SK-N-SH treated with all-trans-retinoic acid at 6 μM for 48 hours (cell line): ENCODE measurements around the gene TWF2.

Source experiments
- TOX ChIP-seq: fragments of 250-450 bp; sonication (Bioruptor Pico); IDR thresholded peaks from 2 replicates; pipeline ENCODE4 v1.8.0; 2021; ENCODE audit warnings: mild to moderate bottlenecking, moderate library complexity, borderline replicate concordance
- TF ChIP-seq, protein P1 (sequence below): fragments of 250-450 bp; sonication (Bioruptor Pico); IDR thresholded peaks from 2 replicates; pipeline ENCODE4 v1.5.1; 2020; ENCODE audit warnings: low read depth, mild to moderate bottlenecking, moderate library complexity
- TF ChIP-seq, protein P2 (sequence below): fragments of 250-450 bp; sonication (Bioruptor Pico); IDR thresholded peaks from 2 replicates; pipeline ENCODE4 v1.8.0; 2020; ENCODE audit warnings: mild to moderate bottlenecking, moderate library complexity, borderline replicate concordance

- TF ChIP-seq, protein P1, sequence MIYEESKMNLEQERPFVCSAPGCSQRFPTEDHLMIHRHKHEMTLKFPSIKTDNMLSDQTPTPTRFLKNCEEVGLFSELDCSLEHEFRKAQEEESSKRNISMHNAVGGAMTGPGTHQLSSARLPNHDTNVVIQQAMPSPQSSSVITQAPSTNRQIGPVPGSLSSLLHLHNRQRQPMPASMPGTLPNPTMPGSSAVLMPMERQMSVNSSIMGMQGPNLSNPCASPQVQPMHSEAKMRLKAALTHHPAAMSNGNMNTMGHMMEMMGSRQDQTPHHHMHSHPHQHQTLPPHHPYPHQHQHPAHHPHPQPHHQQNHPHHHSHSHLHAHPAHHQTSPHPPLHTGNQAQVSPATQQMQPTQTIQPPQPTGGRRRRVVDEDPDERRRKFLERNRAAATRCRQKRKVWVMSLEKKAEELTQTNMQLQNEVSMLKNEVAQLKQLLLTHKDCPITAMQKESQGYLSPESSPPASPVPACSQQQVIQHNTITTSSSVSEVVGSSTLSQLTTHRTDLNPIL: no peak
- TF ChIP-seq, protein P2, sequence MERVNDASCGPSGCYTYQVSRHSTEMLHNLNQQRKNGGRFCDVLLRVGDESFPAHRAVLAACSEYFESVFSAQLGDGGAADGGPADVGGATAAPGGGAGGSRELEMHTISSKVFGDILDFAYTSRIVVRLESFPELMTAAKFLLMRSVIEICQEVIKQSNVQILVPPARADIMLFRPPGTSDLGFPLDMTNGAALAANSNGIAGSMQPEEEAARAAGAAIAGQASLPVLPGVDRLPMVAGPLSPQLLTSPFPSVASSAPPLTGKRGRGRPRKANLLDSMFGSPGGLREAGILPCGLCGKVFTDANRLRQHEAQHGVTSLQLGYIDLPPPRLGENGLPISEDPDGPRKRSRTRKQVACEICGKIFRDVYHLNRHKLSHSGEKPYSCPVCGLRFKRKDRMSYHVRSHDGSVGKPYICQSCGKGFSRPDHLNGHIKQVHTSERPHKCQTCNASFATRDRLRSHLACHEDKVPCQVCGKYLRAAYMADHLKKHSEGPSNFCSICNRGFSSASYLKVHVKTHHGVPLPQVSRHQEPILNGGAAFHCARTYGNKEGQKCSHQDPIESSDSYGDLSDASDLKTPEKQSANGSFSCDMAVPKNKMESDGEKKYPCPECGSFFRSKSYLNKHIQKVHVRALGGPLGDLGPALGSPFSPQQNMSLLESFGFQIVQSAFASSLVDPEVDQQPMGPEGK: no peak
- TF ChIP-seq TOX (CRISPR knock-in tag): no peak
These were observed 36.4 kb downstream of the TWF2 start for GRCh38 chr3:52202384-52203077.
